HG03520 (cell line): Measurements from ENCODE around the gene SMKR1.
"Not testable (repeated sequence)": the region's sequence is repeated elsewhere in the genome, so short reads cannot be mapped to it uniquely, and the experiment has no call there.

Source experiments
- ATAC-seq: cut with Tn5 transposase; IDR thresholded peaks from one replicate; pipeline ENCODE4 v1.9.1; 2021; ENCODE audit warnings: mild to moderate bottlenecking, moderate library complexity; ENCODE audit not compliant: unreplicated experiment

The SMKR1 gene

DNA sequence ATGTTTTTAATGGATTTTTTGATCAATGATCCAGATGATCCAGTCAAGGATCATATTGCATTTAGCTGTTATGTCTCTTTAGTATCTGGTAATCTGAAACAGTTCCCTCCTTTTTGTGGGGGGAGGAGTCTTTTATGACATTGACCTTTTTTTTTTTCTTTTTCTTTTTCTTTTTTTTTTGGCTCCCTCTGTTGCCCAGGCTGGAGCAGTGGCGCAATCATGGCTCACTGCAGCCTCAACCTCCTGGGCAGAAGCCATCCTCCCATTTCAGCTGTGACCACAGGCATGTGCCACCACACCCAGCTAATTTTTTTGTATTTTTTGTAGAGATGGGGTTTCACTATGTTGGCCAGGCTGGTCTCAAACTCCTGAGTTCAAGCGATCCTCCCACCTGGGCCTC lies 22.1 kb downstream of the SMKR1 start:
- not testable (repeated sequence) for ATAC-seq

DNA sequence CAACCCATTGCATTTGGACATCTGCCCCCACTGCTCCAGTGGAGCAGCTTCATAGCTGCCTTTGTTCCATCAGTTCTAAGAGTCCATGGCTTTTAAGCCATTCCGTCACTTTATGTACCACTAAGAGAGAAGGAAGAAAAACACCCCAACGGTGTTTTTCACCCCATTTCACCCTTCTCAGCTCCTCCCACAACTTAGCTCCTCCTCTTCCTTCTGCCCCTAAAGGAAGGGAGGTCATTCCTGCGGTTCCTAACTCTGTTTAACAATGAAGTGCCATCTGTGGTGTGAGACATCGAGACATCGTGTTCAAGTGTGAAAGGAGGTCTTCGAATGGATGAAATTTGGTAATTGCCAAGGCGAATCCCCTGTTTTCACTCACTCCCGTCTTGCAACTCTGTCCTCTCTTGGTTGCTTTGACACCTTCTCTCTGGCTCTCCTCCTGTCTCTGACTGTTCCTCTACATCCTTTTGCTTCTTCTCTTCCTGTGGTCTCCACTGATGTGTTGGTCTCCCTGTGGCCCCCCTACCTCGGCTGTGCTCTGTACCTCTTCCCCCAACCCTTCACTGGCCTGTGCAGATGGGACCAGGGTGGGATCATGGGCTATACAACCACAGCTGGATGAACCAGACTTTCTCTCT lies 23.0 kb downstream of the SMKR1 start:
- no peak for ATAC-seq

DNA sequence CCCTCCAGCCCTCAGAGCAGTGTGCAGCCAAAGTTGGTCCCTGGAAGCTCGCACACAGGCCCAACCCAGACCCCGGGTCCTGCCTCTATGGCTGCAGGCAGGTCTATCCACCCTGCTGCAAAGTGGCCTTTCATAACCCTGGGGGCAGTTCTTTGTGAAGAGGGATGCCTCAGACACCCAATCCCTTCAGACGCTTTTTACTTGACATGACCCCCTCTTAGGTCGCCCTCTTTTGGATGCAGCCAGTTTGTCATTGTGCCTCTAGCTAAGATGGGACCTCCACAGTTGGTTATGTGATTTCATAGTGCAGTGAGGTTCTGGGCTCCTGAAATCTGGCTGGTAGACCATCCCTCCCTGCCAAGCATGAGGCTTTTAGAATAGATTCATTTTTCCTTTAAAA lies 27.3 kb downstream of the SMKR1 start:
- no peak for ATAC-seq

DNA sequence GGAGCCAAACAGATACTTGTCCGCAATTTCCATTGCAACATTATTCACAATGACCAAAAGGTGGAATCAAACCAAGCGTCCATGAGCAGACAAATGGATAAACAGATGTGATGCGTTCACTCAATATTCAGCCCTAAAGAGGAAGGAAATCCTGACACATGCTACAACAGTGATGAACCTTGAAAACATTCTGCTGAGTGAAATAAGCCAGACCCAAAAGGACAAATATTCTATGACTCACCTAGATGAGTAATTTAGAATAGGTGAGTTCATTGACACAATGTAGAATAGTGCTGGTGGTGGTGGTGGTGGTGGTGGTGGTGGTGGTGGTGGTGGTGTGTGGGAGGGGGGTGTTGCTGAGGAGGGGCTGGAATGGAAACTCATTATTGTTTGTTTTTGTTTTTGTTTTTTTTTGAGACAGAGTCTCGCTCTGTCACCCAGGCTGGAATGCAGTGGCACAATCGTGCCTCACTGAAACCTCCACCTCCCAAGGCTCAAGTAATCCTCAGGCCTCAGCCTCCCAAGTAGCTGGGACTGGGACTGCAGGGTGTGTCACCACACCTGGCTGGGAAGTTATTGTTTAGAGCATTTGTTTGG lies 28.6 kb downstream of the SMKR1 start:
- ATAC-seq: no peak

DNA sequence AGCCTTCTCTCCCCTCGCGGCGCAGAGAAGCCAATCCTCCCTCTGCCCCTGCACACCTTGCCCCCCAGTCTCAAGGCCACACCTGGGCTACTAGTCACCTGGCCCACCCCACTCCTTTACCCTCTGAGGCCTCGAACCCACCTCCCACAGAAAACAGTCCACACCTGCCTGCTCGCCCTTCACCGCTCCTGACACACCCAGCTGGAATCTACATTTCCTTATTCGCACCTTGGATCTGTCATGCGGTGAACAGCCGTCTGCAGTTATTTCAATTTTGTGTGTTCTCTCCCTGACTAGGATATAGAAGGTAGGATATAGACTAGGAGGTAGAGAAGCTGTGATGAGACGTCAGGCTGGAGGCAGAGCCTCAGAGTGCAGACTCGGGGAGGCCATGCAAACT lies 29.4 kb downstream of the SMKR1 start:
- ATAC-seq: no peak

DNA sequence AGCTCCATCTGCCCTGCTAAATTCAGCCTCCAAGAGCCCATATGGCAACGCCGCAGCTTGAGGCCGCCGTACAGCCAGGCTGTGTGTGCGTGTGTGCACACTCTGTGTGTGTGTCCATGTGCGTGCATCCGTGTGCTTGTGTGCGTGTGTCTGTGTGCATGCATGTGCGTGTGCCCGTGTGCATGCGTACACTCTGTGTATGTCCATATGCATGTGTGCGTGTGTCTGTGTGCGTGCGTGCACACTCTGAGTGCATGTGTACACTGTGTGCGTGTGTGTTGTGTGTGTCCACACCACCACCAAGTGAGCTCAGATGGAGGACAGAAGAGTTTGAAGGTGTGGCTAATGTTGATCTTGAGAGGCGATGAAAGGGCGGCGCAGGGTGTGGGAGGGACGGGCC lies 30.0 kb downstream of the SMKR1 start:
- no peak for ATAC-seq

DNA sequence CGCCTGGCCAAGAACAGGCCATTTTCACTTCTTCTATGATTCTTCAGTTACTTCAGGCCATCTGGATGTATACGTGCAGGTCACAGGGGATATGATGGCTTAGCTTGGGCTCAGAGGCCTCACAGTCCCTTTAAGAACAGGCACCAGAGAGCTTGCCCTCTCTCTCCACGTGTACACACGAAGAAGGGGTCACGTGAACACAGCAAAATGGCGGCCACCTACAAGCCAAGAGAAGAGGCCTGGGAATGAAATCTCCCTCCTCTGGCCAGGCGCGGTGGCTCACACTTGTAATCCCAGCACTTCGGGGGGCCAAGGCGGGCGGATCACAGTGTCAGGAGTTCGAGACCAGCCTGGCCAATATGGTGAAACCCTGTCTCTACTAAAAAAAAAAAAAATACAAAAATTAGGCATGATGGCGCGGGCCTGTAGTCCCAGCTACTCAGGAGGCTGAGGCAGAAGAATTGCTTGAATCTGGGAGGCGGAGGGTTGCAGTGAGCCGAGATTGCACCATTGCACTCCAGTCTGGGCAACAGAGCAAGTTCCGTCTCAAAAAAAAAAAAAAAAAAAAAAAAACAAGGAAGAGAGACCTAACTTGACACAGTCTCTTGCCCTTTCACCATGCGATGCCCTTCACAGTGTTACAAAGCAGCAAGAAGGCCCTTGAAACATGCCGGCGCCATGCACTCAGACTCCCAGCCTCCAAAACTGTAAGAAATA lies 32.4 kb downstream of the SMKR1 start:
- not testable (repeated sequence) for ATAC-seq

DNA sequence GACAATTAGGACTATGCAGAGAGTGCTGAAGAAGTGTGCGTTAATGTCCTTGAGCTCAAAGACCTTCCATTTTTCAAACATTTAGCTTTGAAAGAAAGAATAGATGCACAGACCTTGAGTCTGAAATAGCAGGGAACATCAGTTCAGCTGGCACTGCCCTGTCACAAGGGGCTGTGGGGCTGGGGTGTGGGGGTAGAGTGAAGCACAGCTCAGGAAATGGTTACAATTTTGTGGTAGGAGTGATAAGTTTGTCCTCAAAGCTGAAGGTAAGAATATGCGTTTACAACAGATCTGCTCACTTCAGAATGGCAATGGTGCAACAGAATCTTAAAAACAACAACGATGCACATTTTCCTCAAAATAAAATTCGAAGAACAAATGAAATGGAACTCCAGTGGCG lies 33.6 kb downstream of the SMKR1 start:
- ATAC-seq: no peak

DNA sequence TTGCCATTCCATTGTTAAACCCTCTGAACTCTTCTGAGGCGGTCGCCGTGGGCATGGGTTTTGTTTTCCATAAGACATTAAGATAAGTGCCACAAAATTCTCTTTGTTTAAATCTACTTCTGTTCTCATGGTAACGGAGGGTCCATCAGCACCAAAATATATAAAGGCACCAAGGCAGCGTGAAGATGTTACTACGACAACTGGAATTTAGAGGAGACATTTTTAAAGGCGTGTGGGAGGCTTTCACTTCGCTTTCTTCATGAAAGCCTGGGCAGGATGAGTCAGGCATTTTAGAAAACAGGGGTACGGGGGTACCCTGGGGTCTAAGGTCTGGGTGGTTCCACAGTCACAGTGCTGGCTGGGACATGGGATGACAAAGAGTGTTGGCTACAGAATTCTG lies 34.0 kb downstream of the SMKR1 start:
- no peak for ATAC-seq

DNA sequence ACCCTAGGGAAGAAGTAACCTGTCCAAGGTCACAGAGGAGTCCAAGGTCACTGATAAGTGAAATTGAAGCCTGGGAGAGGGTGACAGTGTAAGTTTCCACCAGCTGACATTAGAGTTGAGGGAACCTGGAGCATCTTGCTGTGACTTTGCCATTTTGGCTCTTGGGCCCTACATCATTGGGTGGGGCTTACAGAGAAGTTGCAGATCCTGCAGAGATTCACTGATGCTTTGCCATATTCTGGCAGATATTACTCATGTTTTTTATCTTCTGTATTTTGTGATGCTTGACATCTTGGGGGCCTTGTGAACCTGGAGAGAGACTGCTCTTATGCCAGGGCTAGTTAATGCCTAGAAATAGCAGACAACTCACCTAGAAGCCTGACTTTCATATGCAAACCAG lies 36.5 kb downstream of the SMKR1 start:
- ATAC-seq: no peak

DNA sequence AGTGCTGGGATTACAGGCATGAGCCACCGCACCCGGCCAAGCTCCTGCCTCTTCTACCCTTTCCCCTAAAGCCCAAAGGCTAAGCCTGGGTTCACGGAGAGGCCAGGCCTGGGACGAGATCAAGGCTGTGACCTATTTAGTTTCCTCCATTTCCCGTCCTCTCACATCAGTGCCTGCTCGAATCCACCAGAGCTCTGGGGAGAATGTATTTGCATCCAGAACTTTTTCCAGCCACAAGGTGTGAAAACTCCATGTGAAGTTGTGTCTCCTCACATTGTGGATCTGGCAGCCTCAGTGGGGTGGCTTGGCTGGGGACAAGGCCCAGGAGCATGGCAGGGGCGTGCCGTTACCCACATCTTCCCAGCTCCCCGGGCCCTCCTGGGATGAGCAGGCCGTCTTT lies 38.0 kb downstream of the SMKR1 start:
- no peak for ATAC-seq

DNA sequence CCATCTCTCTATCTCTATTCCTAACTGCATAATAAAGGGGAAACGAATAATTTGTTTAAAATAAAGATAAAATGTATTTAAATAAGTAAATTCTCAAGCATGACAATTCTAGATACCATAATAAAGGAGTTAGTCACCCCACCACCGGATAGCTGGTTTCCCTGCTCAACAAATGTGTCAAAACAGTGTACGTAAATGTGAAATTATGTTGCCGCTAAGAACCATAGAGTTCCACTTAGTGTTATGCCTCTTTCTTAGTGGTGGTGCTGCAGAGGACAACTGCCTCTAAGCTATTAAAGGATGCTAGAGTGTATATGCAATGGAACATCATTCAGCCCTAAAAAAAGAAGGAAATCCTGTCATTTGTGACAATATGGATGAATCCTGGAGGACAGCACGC lies 42.4 kb downstream of the SMKR1 start:
- no peak for ATAC-seq

DNA sequence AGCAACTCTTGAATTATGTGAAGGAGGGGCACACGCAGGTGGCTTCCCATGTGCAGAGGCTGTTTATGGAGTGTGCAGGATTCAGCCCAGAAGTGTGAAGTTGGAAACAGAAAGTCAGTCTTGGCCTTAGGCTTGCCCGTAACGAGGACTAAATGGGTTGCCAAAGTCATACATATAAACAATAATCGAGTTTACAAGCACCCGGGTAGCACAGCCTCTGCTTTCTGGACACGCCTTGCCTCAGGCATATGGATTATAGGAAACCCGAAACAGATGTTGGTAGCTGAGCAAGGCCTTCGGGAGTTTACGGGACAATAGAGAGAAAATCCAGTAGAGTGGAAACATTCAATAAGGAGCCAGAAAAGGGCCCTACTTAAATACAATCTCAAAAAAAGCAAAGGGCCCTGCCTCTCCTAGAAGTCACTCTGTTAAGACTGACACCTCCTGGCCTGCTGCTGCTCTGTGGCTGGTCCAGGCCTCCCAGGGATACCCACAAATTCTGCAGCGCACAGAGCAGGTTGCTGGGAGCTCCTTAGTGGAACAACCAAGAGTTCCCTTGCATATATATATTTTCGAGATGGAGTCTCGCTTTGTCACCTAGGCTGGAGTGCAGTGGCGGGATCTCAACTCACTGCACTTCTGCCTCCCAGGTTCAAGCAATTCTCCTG lies 48.5 kb downstream of the SMKR1 start:
- no peak for ATAC-seq

DNA sequence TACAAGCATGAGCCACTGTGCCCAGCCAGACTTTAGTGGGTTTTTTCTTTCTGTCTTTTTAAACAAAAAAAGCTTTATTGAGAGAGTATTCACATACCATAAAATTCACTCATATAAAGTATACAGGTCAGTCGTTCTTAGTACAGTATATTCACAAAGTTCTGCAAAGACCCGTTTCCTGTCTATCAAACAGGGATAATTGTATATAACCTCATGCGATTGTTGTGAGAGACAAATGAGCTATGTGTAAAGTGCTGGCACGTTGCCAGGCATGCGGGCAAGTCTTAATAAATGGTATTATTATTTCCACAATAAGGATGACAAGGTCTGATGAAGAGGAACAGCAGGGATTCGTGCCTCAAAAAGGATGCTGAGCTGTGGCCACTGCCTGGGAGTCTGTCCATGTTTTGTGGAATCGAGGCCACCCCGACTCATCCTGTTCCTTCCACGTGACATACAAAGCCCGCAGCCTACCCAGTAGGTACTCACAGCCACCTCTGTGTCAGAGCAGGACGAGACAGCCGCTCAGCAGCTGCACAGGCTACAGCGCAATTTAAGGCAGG lies 51.6 kb downstream of the SMKR1 start:
- ATAC-seq: no peak

DNA sequence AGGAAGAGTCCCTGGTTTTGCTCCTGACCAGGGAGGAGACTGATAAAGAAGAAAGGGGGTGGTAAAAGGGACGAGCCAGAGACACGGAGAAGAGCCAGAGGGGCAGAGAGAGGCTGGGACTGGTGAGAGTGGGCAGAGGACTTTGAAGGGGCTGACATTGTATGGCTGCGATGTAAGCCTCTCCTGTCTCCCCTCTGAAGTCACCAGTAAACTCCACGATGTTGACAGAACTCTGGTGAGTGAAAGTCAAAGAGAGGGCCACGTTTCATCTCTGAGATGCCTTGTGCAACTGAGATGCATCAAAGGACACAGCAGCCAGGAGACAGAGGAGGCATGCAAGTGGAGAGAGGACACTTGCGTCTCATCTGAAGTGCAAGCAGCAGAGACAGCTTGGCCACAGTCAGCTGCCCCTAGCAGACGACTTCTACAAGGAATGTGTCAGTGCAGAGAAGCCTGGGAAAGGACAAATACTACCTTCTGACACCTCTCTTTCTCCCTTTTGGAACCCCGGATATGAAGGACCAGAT lies 54.3 kb downstream of the SMKR1 start:
- ATAC-seq: no peak

DNA sequence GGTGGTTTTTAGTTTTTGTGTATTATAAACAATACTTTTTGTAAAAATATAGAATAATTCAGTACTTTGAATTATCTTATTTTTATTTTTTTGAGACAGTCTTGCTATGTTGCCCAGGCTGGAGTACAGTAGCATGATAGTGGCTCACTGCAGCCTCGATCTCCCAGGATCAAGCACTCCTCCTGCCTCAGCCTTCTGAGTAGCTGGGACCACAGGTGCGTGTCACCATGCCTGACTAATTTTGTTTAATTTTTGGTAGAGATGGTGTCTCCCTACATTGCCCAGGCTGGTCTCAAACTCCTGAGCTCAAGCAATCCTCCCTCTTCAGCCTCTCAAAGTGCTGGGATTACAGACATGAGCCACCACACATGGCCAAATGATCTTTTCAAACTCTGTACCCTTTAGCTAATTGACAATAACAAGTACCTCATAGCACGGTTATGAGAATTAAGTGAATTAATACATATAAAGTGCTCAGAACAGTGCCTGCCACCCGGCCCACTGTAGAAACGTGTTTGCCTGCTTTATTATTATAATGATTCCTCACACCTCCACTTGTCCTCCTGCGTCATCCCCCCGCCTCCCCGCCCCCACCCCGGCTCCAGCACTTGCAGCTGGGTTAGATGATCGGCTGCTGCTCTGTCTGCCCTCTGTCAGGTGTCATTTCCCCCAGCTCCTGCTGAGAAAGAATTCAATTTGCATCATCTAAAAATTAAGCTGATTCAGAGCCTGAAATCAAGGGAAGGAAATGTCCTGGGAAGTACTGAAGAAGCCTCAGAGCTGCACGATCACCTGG lies 55.6 kb downstream of the SMKR1 start:
- ATAC-seq: no peak

DNA sequence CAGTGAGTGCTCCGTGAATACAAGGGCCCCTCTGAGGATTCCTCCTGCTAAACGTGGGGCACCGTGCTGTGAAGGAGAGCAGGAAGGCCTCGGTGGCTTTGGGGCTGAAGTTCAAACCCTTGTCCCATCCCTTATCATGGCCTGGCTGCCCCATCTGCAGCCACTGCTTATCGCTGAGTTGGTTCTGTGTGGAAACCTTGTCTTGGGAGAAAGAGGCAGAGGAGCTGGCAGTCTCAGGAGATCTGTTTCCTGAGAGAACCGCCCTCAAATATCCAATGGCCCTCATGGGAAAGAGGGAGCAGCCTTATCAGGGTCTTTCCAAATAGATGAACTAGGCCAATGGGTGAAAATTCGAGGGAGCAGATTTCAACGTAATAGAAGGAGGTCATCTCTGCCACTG lies 57.2 kb downstream of the SMKR1 start:
- ATAC-seq: no peak

DNA sequence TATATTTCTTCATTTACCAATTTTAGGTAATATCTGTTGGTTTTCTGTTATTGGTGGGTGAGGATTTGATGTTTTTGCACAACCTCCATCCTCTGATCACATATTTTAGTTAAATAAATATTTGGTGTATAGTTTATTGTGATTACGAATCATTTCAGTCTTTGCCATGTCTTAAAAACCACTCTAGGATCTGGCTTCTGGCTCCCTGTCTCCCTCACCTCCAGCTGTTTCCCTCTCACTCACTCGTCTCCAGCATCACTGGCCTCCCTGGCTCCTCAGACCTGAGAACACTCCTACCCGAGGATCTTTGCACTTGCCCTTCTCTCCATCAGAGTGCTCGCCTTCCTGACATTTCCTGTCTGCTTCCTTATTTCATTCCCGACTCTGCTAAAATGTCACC lies 58.5 kb downstream of the SMKR1 start:
- no peak for ATAC-seq

DNA sequence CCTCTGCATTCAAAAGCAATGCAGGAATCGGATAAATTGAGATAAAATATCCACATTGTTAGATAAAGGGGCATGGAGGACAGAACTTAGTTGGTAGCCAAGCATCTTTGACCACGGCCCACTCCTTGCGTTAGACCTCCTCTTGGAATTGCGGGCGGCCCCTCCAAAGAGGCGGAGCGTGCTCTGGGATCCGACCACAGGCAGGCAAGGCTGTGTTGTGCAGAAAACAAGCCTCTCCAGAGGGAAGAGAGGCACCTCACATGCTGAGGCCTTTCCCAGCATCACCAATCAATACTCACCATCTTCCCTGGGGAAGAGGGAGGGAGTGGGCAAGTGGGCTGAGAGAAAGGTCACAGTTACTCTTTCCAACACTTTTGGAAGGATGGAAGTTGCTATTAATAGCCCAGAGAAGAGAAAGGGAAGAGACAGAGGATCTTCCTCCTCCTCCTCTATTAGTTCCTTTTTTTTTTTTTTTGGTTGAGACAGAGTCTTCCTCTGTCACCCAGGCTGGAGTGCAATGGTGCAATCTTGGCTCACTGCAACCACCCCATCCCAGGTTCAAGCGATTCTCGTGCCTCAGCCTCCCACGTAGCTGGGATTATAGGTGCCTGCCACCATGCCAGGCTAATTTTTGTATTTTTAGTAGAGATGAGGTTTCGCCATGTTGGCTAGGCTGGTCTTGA lies 59.5 kb downstream of the SMKR1 start:
- ATAC-seq: no peak
